K562 (cell line): ENCODE measurements around the gene EPS8. TPM values are rescaled to one million over a fixed set of nuclear protein-coding genes. Genes with fewer than 3 reads are reported as not detected.

Experiments
- ATAC-seq: fragments of 200-7000 bp; cut with Tn5 transposase; 3 replicates; pipeline ENCODE4 v1.9.1; 2020; ENCODE audit warnings: moderate library complexity
- BruUV-seq: library from RNA; stranded (reverse); fragments of 400-500 nt; replicated peaks from 2 replicates; lab custom pipeline; 2021; lab: Mats Ljungman, UMichigan
- CTCF ChIA-PET: fragments of 300-600 bp; formaldehyde crosslinking; extraction: SDS; loops from one replicate; lab custom pipeline; 2021; ENCODE audit warnings: low intra/inter-chr PET ratio; lab: Yijun Ruan, JAX
- POLR2A ChIA-PET: fragments of 300-600, 350-650 bp; sonication (Branson Sonifier 250); formaldehyde crosslinking; extraction: SDS; loops from one replicate; lab custom pipeline; 2021; ENCODE audit warnings: antibody characterized with exemption, inconsistent platforms; lab: Yijun Ruan, JAX
- DNase-seq, 4 experiments: peaks; one replicate each; pipeline versions ENCODE4 v3.0.0 to v3.0.0-alpha.2; 2011 to 2018; ENCODE audit warnings: low spot score in 3 of 4, mixed read lengths in 3 of 4; ENCODE audit errors: extremely low read depth in 1 of 4
- FAIRE-seq: peaks from 2 replicates; lab custom pipeline; 2011; peaks lifted over from hg19 to GRCh38; lab: Jason Lieb, UNC
- H2AFZ ChIP-seq: 2 replicates; pipeline ENCODE4 v1.6.0; 2011; ENCODE audit warnings: low read depth, low read length, control low read depth, inconsistent platforms
- H3K27ac ChIP-seq: fragments of 200-600 bp; 3 replicates; pipeline ENCODE4 v1.8.0; 2011; ENCODE audit warnings: low read depth, mild to moderate bottlenecking, control low read depth, inconsistent platforms, low read length, moderate library complexity, mixed read lengths; ENCODE audit errors: extremely low read depth
- H3K27me3 ChIP-seq, 2 experiments: fragments of 300-600 bp in 1 of 2; 2 replicates in 1 of 2; 3 replicates in 1 of 2; pipeline versions ENCODE4 v1.6.0 to v1.8.0; 2011; ENCODE audit warnings: inconsistent platforms in 2 of 2, low read length in 2 of 2, mild to moderate bottlenecking in 1 of 2, mixed read lengths in 1 of 2, moderate library complexity in 1 of 2; ENCODE audit not compliant: control insufficient read depth in 2 of 2, insufficient read depth in 2 of 2
- H3K36me3 ChIP-seq: fragments of 300-600 bp; 3 replicates; pipeline ENCODE4 v1.8.0; 2011; ENCODE audit warnings: mild to moderate bottlenecking, low read length, inconsistent platforms; ENCODE audit not compliant: control insufficient read depth, insufficient read depth
- H3K4me1 ChIP-seq, 2 experiments: fragments of 200-600 bp in 1 of 2; replicated peaks in 1 of 2; 2 replicates in 1 of 2; 3 replicates in 1 of 2; pipeline versions ENCODE4 v1.5.1 to v1.8.0; 2011; ENCODE audit warnings: inconsistent platforms in 2 of 2, low read length in 2 of 2, mild to moderate bottlenecking in 1 of 2, mixed read lengths in 1 of 2, moderate library complexity in 1 of 2; ENCODE audit not compliant: control insufficient read depth in 2 of 2, insufficient read depth in 2 of 2
- H3K4me2 ChIP-seq: 2 replicates; pipeline ENCODE4 v1.6.1; 2011; ENCODE audit warnings: low read length, control low read depth, inconsistent platforms, mixed read lengths; ENCODE audit not compliant: insufficient read depth
- H3K4me3 ChIP-seq: fragments of 200-600 bp; sonication (generic), shearing (Covaris generic); 2 replicates; pipeline ENCODE4 v1.5.1; 2016; ENCODE audit warnings: control low read depth, inconsistent platforms
- H3K79me2 ChIP-seq: fragments of 200-600 bp; 3 replicates; pipeline ENCODE4 v1.8.0; 2011; ENCODE audit warnings: low read length, inconsistent platforms; ENCODE audit not compliant: control insufficient read depth, insufficient read depth
- H3K9ac ChIP-seq, 2 experiments: 2 replicates each; pipeline versions ENCODE4 v1.6.0 to v1.6.1; 2011; ENCODE audit warnings: low read depth in 2 of 2, low read length in 2 of 2, control low read depth in 1 of 2, inconsistent platforms in 1 of 2, mild to moderate bottlenecking in 1 of 2, mixed read lengths in 1 of 2; ENCODE audit not compliant: insufficient read depth in 1 of 2
- H3K9me1 ChIP-seq: one replicate; pipeline ENCODE4 v1.6.0; 2011; ENCODE audit warnings: inconsistent platforms, mild to moderate bottlenecking, low read length, moderate library complexity; ENCODE audit not compliant: control insufficient read depth, insufficient read depth
- H3K9me3 ChIP-seq: replicated peaks from 2 replicates; pipeline ENCODE4 v1.5.1; 2011; ENCODE audit warnings: low read depth, low read length, inconsistent platforms; ENCODE audit not compliant: control insufficient read depth, insufficient read depth
- H4K20me1 ChIP-seq: replicated peaks from 2 replicates; pipeline ENCODE4 v1.6.1; 2011; ENCODE audit warnings: low read length, inconsistent platforms, mixed read lengths; ENCODE audit not compliant: control insufficient read depth, insufficient read depth
- ARNT ChIP-seq, 2 experiments: fragments of 450-650 bp; IDR thresholded peaks; 2 replicates each; pipeline ENCODE4 v1.6.1; 2016; ENCODE audit warnings: mild to moderate bottlenecking in 1 of 2
- BRCA1 ChIP-seq, 2 experiments: fragments of 450-650 bp in 1 of 2; sonication (generic) in 1 of 2; formaldehyde crosslinking in 1 of 2; IDR thresholded peaks; 2 replicates each; pipeline versions ENCODE4 v1.5.0 to v1.6.1; 2017 to 2020; ENCODE audit warnings: mild to moderate bottlenecking in 1 of 2, missing genetic modification reagents in 1 of 2
- BRF1 ChIP-seq: IDR thresholded peaks from 3 replicates; pipeline ENCODE4 v1.6.1; 2011; ENCODE audit warnings: borderline replicate concordance, mild to moderate bottlenecking; ENCODE audit not compliant: insufficient read length; ENCODE audit errors: extremely low read depth
- CBX5 ChIP-seq: IDR thresholded peaks from 2 replicates; pipeline ENCODE4 v1.6.1; 2014; ENCODE audit warnings: low read depth, borderline replicate concordance
- CBX8 ChIP-seq: fragments of 200-600 bp; sonication (generic); IDR thresholded peaks from 2 replicates; pipeline ENCODE4 v1.6.1; 2012; ENCODE audit warnings: borderline replicate concordance, mixed run types, low read depth, mild to moderate bottlenecking, moderate library complexity, mixed read lengths, low read length, control low read depth, inconsistent platforms; ENCODE audit not compliant: poor library complexity, severe bottlenecking; ENCODE audit errors: extremely low read depth
- CTCF ChIP-seq, 3 experiments: IDR thresholded peaks in 2 of 3; conservative IDR thresholded peaks in 1 of 3; 2 replicates each; pipeline ENCODE4 v1.5.1; 2011 to 2012; ENCODE audit warnings: low read length in 3 of 3, mild to moderate bottlenecking in 3 of 3, control low read depth in 2 of 3, improper control_type of control experiment in 1 of 3, inconsistent platforms in 1 of 3, low read depth in 1 of 3, mixed read lengths in 1 of 3, moderate library complexity in 1 of 3; ENCODE audit not compliant: insufficient read depth in 2 of 3
- E2F8 ChIP-seq: fragments of 450-650 bp; IDR thresholded peaks from 2 replicates; pipeline ENCODE4 v1.7.1; 2018; ENCODE audit warnings: mild to moderate bottlenecking, low read depth; ENCODE audit not compliant: partially characterized antibody
- ELF4 ChIP-seq: fragments of 450-650 bp; formaldehyde crosslinking; IDR thresholded peaks from 2 replicates; pipeline ENCODE4 v1.4.0; 2022; ENCODE audit warnings: missing genetic modification characterization
- GABPB2 ChIP-seq: fragments of 250-450 bp; sonication (Bioruptor Pico); conservative IDR thresholded peaks from 2 replicates; pipeline ENCODE4 v1.5.1; 2021; ENCODE audit warnings: mild to moderate bottlenecking
- HSF4 ChIP-seq: fragments of 250-450 bp; sonication (Bioruptor Pico); IDR thresholded peaks from 2 replicates; pipeline ENCODE4 v2.1.2; 2022; ENCODE audit warnings: mild to moderate bottlenecking, moderate library complexity, borderline replicate concordance
- KDM1A ChIP-seq, 2 experiments: fragments of 450-650 bp; IDR thresholded peaks; 2 replicates each; pipeline ENCODE4 v1.6.1; 2016; ENCODE audit warnings: mild to moderate bottlenecking in 2 of 2
- MCM2 ChIP-seq: fragments of 450-650 bp; IDR thresholded peaks from 2 replicates; pipeline ENCODE4 v1.6.1; 2017; ENCODE audit warnings: low read depth, mild to moderate bottlenecking
- MLLT1 ChIP-seq, 2 experiments: fragments of 450-650 bp; IDR thresholded peaks; 2 replicates each; pipeline ENCODE4 v1.6.1; 2016
- MYNN ChIP-seq, 2 experiments: sonication (generic); formaldehyde crosslinking in 1 of 2; IDR thresholded peaks; 2 replicates each; pipeline versions ENCODE4 v1.5.0 to v1.6.1; 2016 to 2020; ENCODE audit warnings: antibody characterized with exemption in 1 of 2, missing genetic modification reagents in 1 of 2
- PCBP1 ChIP-seq: fragments of 200-400 bp; formaldehyde crosslinking; IDR thresholded peaks from 2 replicates; pipeline ENCODE4 v1.6.1; 2018; ENCODE audit warnings: mild to moderate bottlenecking, low read depth, low read length; ENCODE audit not compliant: poor library complexity, severe bottlenecking
- SRF ChIP-seq, 2 experiments: fragments of 250-450, 450-650 bp in 1 of 2; sonication (Bioruptor Pico) in 1 of 2; sonication (generic) in 1 of 2; formaldehyde crosslinking; IDR thresholded peaks; 2 replicates each; pipeline versions ENCODE4 v1.5.0 to v1.5.1; 2020 to 2022; ENCODE audit warnings: mild to moderate bottlenecking in 1 of 2, missing genetic modification reagents in 1 of 2
- in situ Hi-C: fragments of 300-500 bp; cut with MboI; formaldehyde crosslinking; loops from 4 replicates; pipeline ENCODE4 v1.15.0; 2018; ENCODE audit warnings: inconsistent platforms, mixed read lengths
- intact Hi-C: fragments of 100-400 bp; cut with micrococcal nuclease; formaldehyde crosslinking; loops from 2 replicates; pipeline ENCODE4 v1.14.2; 2022
- polyA plus RNA-seq, 8 experiments: library from polyadenylated mRNA; depleted of rRNA in 4 of 8; stranded (reverse) in 5 of 8; unstranded in 3 of 8; fragments of >200 nt; fragmentation: Nextera tagmentation in 2 of 8; fragmentation: Illumina TruSeq in 1 of 8; extraction: Ambion mirVana in 2 of 8; extraction: Trizol in 1 of 8; gene quantifications; 2 replicates each; pipeline versions ENCODE4 v1.2.1 to v1.2.3, GENCODE V29; 2011 to 2014; ENCODE audit warnings: inconsistent platforms in 1 of 8, missing spikeins in 1 of 8
- total RNA-seq, 7 experiments: library from RNA; depleted of rRNA in 6 of 7; stranded (reverse); fragments of >200 nt in 6 of 7; fragmentation: Illumina TruSeq in 2 of 7; extraction: Trizol in 2 of 7; gene quantifications; 2 replicates each; pipeline versions ENCODE4 v1.2.1 to v1.2.3, GENCODE V29; 2011 to 2021; ENCODE audit warnings: low replicate concordance in 1 of 7

EPS8 gene
- total and polyA plus RNA-seq, 9 of the 15 experiments (the other 6 are each of a cell fraction or from before 2014, with no cell fraction given) = 0.10 to 1.9 (median 0.33) TPM

GRCh38 chr12:15752785-15753184 is 36.4 kb downstream of the EPS8 start:
- no peaks in the 10 kb centered on the region for H3K9me1 ChIP-seq
- no peak overlapping the region for H2AFZ ChIP-seq
- no peaks in the 10 kb centered on the region for H3K36me3 ChIP-seq
- ChIA-PET POLR2A (no interaction called here), CTCF (no interaction called here)
- ATAC-seq (no peak), DNase-seq (no peak), FAIRE-seq (no peak)
- no peaks in the 10 kb centered on the region for H3K9me3 ChIP-seq
- no peak overlapping the region for H3K4me2 ChIP-seq
- intact Hi-C loops (no loop called here), in situ Hi-C loops (no loop called here)
- BruUV-seq = no TSS peak
- H4K20me1 ChIP-seq = no peaks in the 10 kb centered on the region
- no peaks in the 10 kb centered on the region for H3K27me3 ChIP-seq
- H3K79me2 ChIP-seq = no peaks in the 10 kb centered on the region
- H3K9ac ChIP-seq = no peak overlapping the region
- no peak overlapping the region for H3K27ac ChIP-seq
- H3K4me3 ChIP-seq = no peak overlapping the region
- H3K4me1 ChIP-seq = no peaks in the 10 kb centered on the region
- TF ChIP-seq BRF1 = no peak
- TF ChIP-seq CTCF (IDR thresholded peaks at IDR 0.05 in 2 of 3, conservative IDR thresholded peaks at IDR 0.05 in 1 of 3; ENCODE audit: insufficient read depth in 2 of 3, low read depth in 1 of 3, low read length in 3 of 3) = no peak
- no peak for TF ChIP-seq ARNT (IDR thresholded peaks at IDR 0.05)
- TF ChIP-seq CBX5 = no peak
- no peak for TF ChIP-seq HSF4 (CRISPR knock-in tag)
- no peak for TF ChIP-seq MLLT1 (IDR thresholded peaks at IDR 0.05)
- TF ChIP-seq BRCA1 (IDR thresholded peaks at IDR 0.05) = no peak
- TF ChIP-seq BRCA1 (CRISPR knock-in tag; IDR thresholded peaks at IDR 0.05) = no peak
- TF ChIP-seq MCM2 = no peak
- TF ChIP-seq MYNN (IDR thresholded peaks at IDR 0.05) = no peak
- no peak for TF ChIP-seq MYNN (CRISPR knock-in tag; IDR thresholded peaks at IDR 0.05)
- no peak for TF ChIP-seq SRF (CRISPR knock-in tag; IDR thresholded peaks at IDR 0.05)
- TF ChIP-seq CBX8 = no peak
- no peak for TF ChIP-seq KDM1A (IDR thresholded peaks at IDR 0.05)
- TF ChIP-seq GABPB2 (CRISPR knock-in tag) = no peak
- no peak for TF ChIP-seq PCBP1
- no peak for TF ChIP-seq ELF4 (CRISPR knock-in tag)
- TF ChIP-seq E2F8 = no peak
